SK-N-MC (cell line): ENCODE results near the gene PLXNA2.

Source experiments
- EZH2 ChIP-seq: fragments of 200-600 bp; sonication (generic); IDR thresholded peaks from one replicate; pipeline ENCODE4 v1.6.1; 2017; ENCODE audit warnings: antibody characterized with exemption
- FOXP2 ChIP-seq: optimal IDR thresholded peaks from 2 replicates; pipeline ENCODE3; 2011; ENCODE audit warnings: mild to moderate bottlenecking, moderate library complexity; ENCODE audit not compliant: insufficient read depth; ENCODE audit errors: extremely low read length, control extremely low read depth
- POLR2AphosphoS5 ChIP-seq: IDR thresholded peaks from 2 replicates; pipeline ENCODE4 v1.6.1; 2012; ENCODE audit warnings: mild to moderate bottlenecking, low read depth, low read length, borderline replicate concordance

GRCh38 chr1:208117826-208118225 lies 126.4 kb downstream of the PLXNA2 start:
- TF ChIP-seq POLR2AphosphoS5 (no peak), EZH2 (no peak), FOXP2 (no peak)
